Esophagus squamous epithelium (tissue), 4 donors: Measurements from ENCODE around the gene KDM5B.

Experiments used
- CTCF ChIP-seq, 6 experiments: fragments of 450-650 bp in 4 of 6; fragments of 200-600 bp in 2 of 6; sonication (generic) in 2 of 6; IDR thresholded peaks; one replicate each; pipeline ENCODE4 v1.5.1; 2016 to 2019; ENCODE audit warnings: antibody characterized with exemption in 6 of 6, mild to moderate bottlenecking in 4 of 6, moderate library complexity in 4 of 6
- POLR2A ChIP-seq, 4 donors: fragments of 450-650 bp; IDR thresholded peaks; one replicate each; pipeline ENCODE4 v1.6.1; 2017; ENCODE audit warnings: antibody characterized with exemption in 4 of 4, mild to moderate bottlenecking in 4 of 4, moderate library complexity in 3 of 4

- TF ChIP-seq CTCF (IDR thresholded peaks at IDR 0.05) (no peak), POLR2A (IDR thresholded peaks at IDR 0.05) (no peak)
Observed at GRCh38 chr1:202687370-202687769, 120.9 kb downstream of the KDM5B start.
